ENCODE measurements around the gene CEMIP.

- TF ChIP-seq CTCF (IDR thresholded peaks at IDR 0.05; ENCODE audit: low read length), result no peak
- no peak for TF ChIP-seq EZH2 (optimal IDR thresholded peaks at IDR 0.05; ENCODE audit: low read depth, low read length)
Observed at GRCh38 chr15:80931191-80931590, 152.0 kb downstream of the CEMIP start.

All from MM.1S (cell line).